Fibroblast of the aortic adventitia (primary cell): ENCODE data around the gene CCDC188. TPM values are rescaled to one million over a fixed set of nuclear protein-coding genes. Genes with fewer than 3 reads are reported as not detected.

ENCODE experiments used
- DNase-seq: peaks from one replicate; pipeline ENCODE4 v3.0.0-alpha.2; 2010; ENCODE audit warnings: low read depth
- H3K4me3 ChIP-seq: 2 replicates; pipeline ENCODE4 v1.5.1; 2011; ENCODE audit warnings: low read depth, mild to moderate bottlenecking, control low read depth, low read length, moderate library complexity
- CTCF ChIP-seq: IDR thresholded peaks from 2 replicates; pipeline ENCODE4 v1.5.1; 2011; ENCODE audit warnings: mild to moderate bottlenecking, low read length, control low read depth, inconsistent platforms; ENCODE audit not compliant: insufficient read depth
- total RNA-seq: library from RNA; depleted of rRNA; stranded (reverse); fragments of >200 nt; gene quantifications from 2 replicates; pipeline ENCODE4 v1.2.3, GENCODE V29; 2012; ENCODE audit warnings: low replicate concordance

The CCDC188 gene
- total RNA-seq, 1 donor = 0.45 TPM

- no peak for DNase-seq
- TF ChIP-seq CTCF = no peak
Measured at GRCh38 chr22:20110359-20110985, 40.4 kb downstream of the CCDC188 start.

GRCh38 chr22:20109411-20110358 lies 41.2 kb downstream of the CCDC188 start:
- H3K4me3 ChIP-seq = no peak overlapping the region

More at GRCh38 chr22:20110359-20110985, 40.4 kb downstream of the CCDC188 start:
- no peak overlapping the region for H3K4me3 ChIP-seq

GRCh38 chr22:20108757-20109230 lies 42.1 kb downstream of the CCDC188 start:
- no peak overlapping the region for H3K4me3 ChIP-seq
- no peak for TF ChIP-seq CTCF
- no peak for DNase-seq

More at GRCh38 chr22:20109411-20110358, 41.2 kb downstream of the CCDC188 start:
- DNase-seq = no peak
- no peak for TF ChIP-seq CTCF

GRCh38 chr22:20107951-20108756 lies 42.7 kb downstream of the CCDC188 start:
- no peak for TF ChIP-seq CTCF
- no peak overlapping the region for H3K4me3 ChIP-seq
- no peak for DNase-seq

GRCh38 chr22:20107471-20107901 lies 43.4 kb downstream of the CCDC188 start:
- no peak for TF ChIP-seq CTCF
- H3K4me3 ChIP-seq = no peak overlapping the region
- DNase-seq = no peak

- TF ChIP-seq CTCF = no peak
- DNase-seq = no peak
- H3K4me3 ChIP-seq = no peak overlapping the region
Measured at GRCh38 chr22:20106849-20107237, 44.0 kb downstream of the CCDC188 start.
